Measurements from ENCODE around the gene SNX24. TPM values are rescaled to one million over a fixed set of nuclear protein-coding genes. Genes with fewer than 3 reads are reported as not detected.

SNX24 gene
- total and polyA plus RNA-seq, 8 donors: 23.0 to 33.9 (median 26.9) TPM

DNA sequence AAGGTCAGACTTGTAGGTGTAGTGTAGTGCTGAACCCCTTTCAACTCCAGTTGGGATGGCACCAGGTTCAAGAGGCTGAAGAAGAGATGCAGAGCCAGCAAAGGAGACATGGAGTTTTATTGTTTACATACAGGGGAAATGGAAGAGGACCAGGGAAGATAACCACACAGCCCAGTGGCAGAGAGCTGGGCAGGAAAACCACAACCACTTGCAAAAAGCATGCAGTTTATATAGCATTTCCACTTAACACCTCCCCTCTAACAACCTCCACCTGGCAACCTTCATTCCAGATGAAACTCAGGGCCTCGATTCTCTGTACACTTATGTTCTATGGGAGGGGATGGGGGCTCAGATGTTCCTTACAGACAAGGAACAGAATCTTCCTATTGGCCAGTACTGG, 56.9 kb downstream of the SNX24 start:
- Histone ChIP-seq H3K27ac (no peak overlapping the region), H3K36me3 (no peaks in the 10 kb centered on the region), H3K27me3 (no peaks in the 10 kb centered on the region), H3K4me3 (no peak overlapping the region), H3K9me3 (no peaks in the 10 kb centered on the region), H3K4me1 (peaks cover 0 to 4% of the 10 kb centered on the region in 2 donors)
- TF ChIP-seq, protein P1, sequence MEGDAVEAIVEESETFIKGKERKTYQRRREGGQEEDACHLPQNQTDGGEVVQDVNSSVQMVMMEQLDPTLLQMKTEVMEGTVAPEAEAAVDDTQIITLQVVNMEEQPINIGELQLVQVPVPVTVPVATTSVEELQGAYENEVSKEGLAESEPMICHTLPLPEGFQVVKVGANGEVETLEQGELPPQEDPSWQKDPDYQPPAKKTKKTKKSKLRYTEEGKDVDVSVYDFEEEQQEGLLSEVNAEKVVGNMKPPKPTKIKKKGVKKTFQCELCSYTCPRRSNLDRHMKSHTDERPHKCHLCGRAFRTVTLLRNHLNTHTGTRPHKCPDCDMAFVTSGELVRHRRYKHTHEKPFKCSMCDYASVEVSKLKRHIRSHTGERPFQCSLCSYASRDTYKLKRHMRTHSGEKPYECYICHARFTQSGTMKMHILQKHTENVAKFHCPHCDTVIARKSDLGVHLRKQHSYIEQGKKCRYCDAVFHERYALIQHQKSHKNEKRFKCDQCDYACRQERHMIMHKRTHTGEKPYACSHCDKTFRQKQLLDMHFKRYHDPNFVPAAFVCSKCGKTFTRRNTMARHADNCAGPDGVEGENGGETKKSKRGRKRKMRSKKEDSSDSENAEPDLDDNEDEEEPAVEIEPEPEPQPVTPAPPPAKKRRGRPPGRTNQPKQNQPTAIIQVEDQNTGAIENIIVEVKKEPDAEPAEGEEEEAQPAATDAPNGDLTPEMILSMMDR (IDR thresholded peaks at IDR 0.05): no peak
- intact Hi-C loops (cut with DNase I): no loop called here
- ATAC-seq (no peak), DNase-seq (no peak)

DNA sequence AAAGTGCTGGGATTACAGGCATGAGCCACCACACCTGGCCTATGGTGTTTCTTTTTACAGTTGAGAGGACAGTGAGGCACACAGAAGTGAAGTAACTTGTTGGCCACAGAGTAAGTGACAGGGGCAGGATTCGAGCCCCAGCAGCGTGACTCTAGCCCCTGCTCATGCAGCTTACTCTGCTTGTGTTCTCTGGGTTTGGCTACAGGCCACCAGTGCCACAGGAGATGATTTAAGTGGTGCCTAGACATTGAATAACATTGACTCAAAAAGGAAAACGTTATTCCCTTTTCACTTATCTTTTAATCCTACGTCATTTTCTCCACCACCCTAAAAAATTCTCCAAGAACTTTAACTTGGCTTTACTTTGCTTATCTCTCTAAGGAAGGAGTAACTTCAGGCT, 61.4 kb downstream of the SNX24 start:
- Histone ChIP-seq H3K27ac (no peak overlapping the region), H3K36me3 (no peaks in the 10 kb centered on the region), H3K9me3 (no peaks in the 10 kb centered on the region), H3K27me3 (no peaks in the 10 kb centered on the region), H3K4me3 (no peak overlapping the region), H3K4me1 (peaks cover 0 to 7% of the 10 kb centered on the region in 2 donors)
- DNase-seq (no peak), ATAC-seq (no peak)
- intact Hi-C loops (cut with DNase I): no loop called here
- TF ChIP-seq, protein P1 (IDR thresholded peaks at IDR 0.05): no peak

DNA sequence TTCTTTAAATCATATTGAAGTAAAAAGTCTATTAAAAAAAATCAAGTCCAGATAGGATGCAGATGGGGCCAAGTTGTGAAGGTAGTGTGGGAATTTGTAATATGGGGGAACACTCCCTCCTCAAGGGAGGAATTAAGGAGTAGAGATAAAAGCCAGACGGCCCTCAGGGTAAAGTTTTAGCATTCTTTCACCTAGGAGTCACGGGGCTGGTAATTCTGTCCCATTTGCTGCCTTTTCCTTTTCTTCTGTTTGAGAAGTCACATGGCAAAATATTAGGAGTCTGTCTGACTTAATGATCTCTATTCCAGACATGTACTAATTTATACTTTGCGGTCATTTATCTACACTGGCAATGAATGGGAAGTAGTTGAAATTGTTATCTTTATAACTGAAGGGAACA, 61.9 kb downstream of the SNX24 start:
- no peak overlapping the region for H3K27ac ChIP-seq
- intact Hi-C loops (cut with DNase I): no loop called here
- ATAC-seq (peak; percentile 12), DNase-seq (no peak)
- peaks cover 0 to 7% of the 10 kb centered on the region in 2 donors for H3K4me1 ChIP-seq
- H3K36me3 ChIP-seq: no peaks in the 10 kb centered on the region
- H3K4me3 ChIP-seq: no peak overlapping the region
- TF ChIP-seq, protein P1 (IDR thresholded peaks at IDR 0.05): no peak
- H3K27me3 ChIP-seq: no peaks in the 10 kb centered on the region
- no peaks in the 10 kb centered on the region for H3K9me3 ChIP-seq

DNA sequence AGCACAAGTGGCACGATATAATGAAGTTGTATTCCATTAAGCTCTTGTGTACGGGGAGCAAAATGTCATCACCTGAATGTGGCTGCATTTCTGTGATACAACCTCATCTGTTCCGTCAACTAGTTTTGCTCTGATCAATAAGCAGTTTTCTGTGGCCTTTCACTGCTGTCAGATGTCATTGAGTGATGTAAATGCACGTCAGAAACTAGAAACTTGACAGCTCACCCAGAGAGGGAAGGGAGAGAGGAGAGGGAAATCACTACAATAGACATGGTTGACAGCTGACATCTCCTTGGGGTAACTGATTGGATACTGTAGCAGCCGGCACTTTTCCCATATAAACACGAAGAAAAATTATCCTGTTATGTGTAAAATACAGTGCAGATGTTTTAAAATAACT, 62.7 kb downstream of the SNX24 start:
- DNase-seq (no peak), ATAC-seq (no peak)
- no peak overlapping the region for H3K27ac ChIP-seq
- TF ChIP-seq, protein P1 (IDR thresholded peaks at IDR 0.05): no peak
- no peaks in the 10 kb centered on the region for H3K27me3 ChIP-seq
- no peaks in the 10 kb centered on the region for H3K9me3 ChIP-seq
- peaks cover 0 to 7% of the 10 kb centered on the region in 2 donors for H3K4me1 ChIP-seq
- intact Hi-C loops (cut with DNase I): no loop called here
- H3K4me3 ChIP-seq: no peak overlapping the region
- H3K36me3 ChIP-seq: no peaks in the 10 kb centered on the region

DNA sequence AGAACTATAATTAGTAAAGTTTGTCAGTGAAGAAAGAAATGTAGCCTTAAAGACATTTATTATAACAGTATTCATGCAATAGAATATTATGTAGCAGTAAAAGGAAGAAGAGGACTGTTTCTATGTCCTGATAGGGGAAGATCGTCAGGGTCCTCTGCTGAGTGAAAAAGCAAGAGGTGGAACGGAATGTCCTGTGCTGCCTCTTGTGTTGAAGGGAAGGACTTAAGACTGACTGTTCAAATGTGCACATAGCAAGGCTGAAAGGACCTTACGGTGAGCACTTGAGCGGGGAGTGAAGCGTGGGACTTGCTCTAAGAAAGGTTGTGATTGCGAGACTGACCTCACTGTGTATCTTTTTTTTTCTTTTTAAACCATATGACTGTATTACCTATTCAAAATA, 63.2 kb downstream of the SNX24 start:
- H3K36me3 ChIP-seq: no peaks in the 10 kb centered on the region
- TF ChIP-seq, protein P1 (IDR thresholded peaks at IDR 0.05): no peak
- H3K27me3 ChIP-seq: no peaks in the 10 kb centered on the region
- no peak overlapping the region for H3K27ac ChIP-seq
- H3K4me1 ChIP-seq: peaks cover 0 to 7% of the 10 kb centered on the region in 2 donors
- peak in 1 of 4 donors; percentile 65 for DNase-seq
- peak; percentile 97 for ATAC-seq
- H3K9me3 ChIP-seq: no peaks in the 10 kb centered on the region
- no peak overlapping the region for H3K4me3 ChIP-seq
- intact Hi-C loops (cut with DNase I): no loop called here
